ENCODE data around the gene C2. TPM values are rescaled to one million over a fixed set of nuclear protein-coding genes. Genes with fewer than 3 reads are reported as not detected.
"Not testable (repeated sequence)": the region's sequence is repeated elsewhere in the genome, so short reads cannot be mapped to it uniquely, and the experiment has no call there.

The C2 gene
- total RNA-seq, 1 experiment from 2014 or later = 0.66 TPM

DNA sequence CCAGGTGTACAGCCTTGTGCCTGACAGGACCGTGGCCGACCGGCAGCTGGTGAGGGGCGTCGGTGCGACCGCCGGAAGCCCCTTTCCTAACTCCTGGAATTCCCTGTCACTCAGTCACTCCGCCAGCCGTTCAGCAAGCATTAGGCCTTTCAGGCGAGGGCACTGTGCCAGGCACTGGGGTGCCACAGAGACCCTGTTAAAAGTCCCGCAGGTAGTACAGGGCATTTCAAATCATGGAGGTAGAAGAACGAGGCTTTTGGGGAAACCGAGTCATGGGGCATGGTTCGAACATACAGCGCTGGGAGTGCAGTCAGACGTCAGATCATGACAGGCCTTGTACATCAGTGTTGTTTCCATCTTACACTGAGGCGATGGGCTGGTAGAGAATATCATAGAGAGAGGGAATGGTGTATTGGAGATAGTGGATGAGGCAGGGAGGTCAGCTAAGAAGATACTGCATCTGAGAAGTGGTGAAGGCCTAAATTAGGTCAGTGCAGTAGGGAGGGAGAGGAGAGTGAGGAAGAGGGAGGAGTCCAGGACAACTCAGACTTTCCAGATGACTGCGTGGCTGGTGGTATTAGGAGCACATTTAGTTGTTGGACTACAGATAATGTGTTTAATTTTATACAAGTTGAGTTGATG lies 45.3 kb downstream of the C2 start:
- no peak overlapping the region for H3K4ac ChIP-seq (ENCODE audit: low read depth, low read length)
- no peak overlapping the region for H2BK20ac ChIP-seq (ENCODE audit: low read depth, low read length, poor library complexity, severe bottlenecking)
- no peak overlapping the region for H3K18ac ChIP-seq (ENCODE audit: insufficient read length, low read depth, low read length)
- no peaks in the 10 kb centered on the region for H3K79me1 ChIP-seq (ENCODE audit: insufficient read depth, low read depth, low read length, poor library complexity, severe bottlenecking)
- H3K27me3 ChIP-seq (ENCODE audit: insufficient read depth, low read length) = no peaks in the 10 kb centered on the region
- no peak overlapping the region for H3K27ac ChIP-seq (ENCODE audit: insufficient read length, low read depth, low read length)
- WGBS (ENCODE audit: extremely low coverage, insufficient read length, low lambda C conversion rate) = no CpG with 5 or more reads among the region's 19 CpGs
- H3K56ac ChIP-seq (ENCODE audit: insufficient read length, low read depth, low read length) = no peak overlapping the region
- Mint-ChIP-seq H3K36me3 (ENCODE audit: insufficient read depth in 1 of 3, low read depth in 3 of 3) (peaks cover 25 to 54% (median 49%) of the 10 kb centered on the region in 3 experiments), H3K9me3 (peaks cover 6 to 13% of the 10 kb centered on the region in 2 experiments), H3K4me1 (peaks cover 8 to 11% of the 10 kb centered on the region in 2 experiments), H3K4me3 (peak overlapping the region; percentile 91 to 97), H3K27ac (peak overlapping the region; percentile 100; a peak in 6 of 7 replicates), H3K27me3 (ENCODE audit: low read depth) (no peaks in the 10 kb centered on the region; the same call in 1 of the 2 replicates)
- H4K5ac ChIP-seq (ENCODE audit: insufficient read length, low read depth, low read length) = no peak overlapping the region
- H3K23me2 ChIP-seq (ENCODE audit: insufficient read length, low read depth, low read length, poor library complexity, severe bottlenecking) = peaks cover 6% of the 10 kb centered on the region
- TF ChIP-seq, protein P1, sequence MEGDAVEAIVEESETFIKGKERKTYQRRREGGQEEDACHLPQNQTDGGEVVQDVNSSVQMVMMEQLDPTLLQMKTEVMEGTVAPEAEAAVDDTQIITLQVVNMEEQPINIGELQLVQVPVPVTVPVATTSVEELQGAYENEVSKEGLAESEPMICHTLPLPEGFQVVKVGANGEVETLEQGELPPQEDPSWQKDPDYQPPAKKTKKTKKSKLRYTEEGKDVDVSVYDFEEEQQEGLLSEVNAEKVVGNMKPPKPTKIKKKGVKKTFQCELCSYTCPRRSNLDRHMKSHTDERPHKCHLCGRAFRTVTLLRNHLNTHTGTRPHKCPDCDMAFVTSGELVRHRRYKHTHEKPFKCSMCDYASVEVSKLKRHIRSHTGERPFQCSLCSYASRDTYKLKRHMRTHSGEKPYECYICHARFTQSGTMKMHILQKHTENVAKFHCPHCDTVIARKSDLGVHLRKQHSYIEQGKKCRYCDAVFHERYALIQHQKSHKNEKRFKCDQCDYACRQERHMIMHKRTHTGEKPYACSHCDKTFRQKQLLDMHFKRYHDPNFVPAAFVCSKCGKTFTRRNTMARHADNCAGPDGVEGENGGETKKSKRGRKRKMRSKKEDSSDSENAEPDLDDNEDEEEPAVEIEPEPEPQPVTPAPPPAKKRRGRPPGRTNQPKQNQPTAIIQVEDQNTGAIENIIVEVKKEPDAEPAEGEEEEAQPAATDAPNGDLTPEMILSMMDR (conservative IDR thresholded peaks at IDR 0.05) = no peak
- no peaks in the 10 kb centered on the region for H3K9me3 ChIP-seq (ENCODE audit: control insufficient read depth, low read depth, low read length)
- peak overlapping the region; percentile 20 for H3K9ac ChIP-seq (ENCODE audit: extremely low read depth, insufficient read length, low read length)
- no peak overlapping the region for H4K8ac ChIP-seq (replicated peaks; ENCODE audit: insufficient read length, low read depth, low read length)
- H4K20me1 ChIP-seq (ENCODE audit: control insufficient read depth, insufficient read depth, insufficient read length) = no peaks in the 10 kb centered on the region
- H2BK15ac ChIP-seq (ENCODE audit: low read depth, low read length) = no peak overlapping the region
- H3T11ph ChIP-seq (ENCODE audit: low read length) = no peak overlapping the region
- no peak overlapping the region for H3K23ac ChIP-seq (ENCODE audit: insufficient read length, low read depth, low read length)
- H2AK5ac ChIP-seq (ENCODE audit: insufficient read length, low read length) = no peak overlapping the region
- H2BK5ac ChIP-seq (ENCODE audit: insufficient read length, low read length) = no peak overlapping the region
- H3K14ac ChIP-seq (ENCODE audit: insufficient read depth, low read length) = no peak overlapping the region
- no peak for DNase-seq
- no peak overlapping the region for H2BK120ac ChIP-seq (ENCODE audit: low read depth, low read length, poor library complexity, severe bottlenecking)
- no peak overlapping the region for H2BK12ac ChIP-seq (ENCODE audit: insufficient read length, low read depth, low read length)
- H2AFZ ChIP-seq (ENCODE audit: low read length) = no peak overlapping the region
- H3K79me2 ChIP-seq (ENCODE audit: insufficient read depth, low read length) = no peaks in the 10 kb centered on the region; the same call in 1 of the 2 replicates
- H3K4me2 ChIP-seq (ENCODE audit: insufficient read depth, insufficient read length, low read length) = peak overlapping the region; percentile 94
- H4K91ac ChIP-seq (ENCODE audit: insufficient read length, low read depth, low read length) = no peak overlapping the region
- H3K4me1 ChIP-seq (ENCODE audit: insufficient read depth, low read length) = peaks cover 3% of the 10 kb centered on the region; the same call in 1 of the 2 replicates

DNA sequence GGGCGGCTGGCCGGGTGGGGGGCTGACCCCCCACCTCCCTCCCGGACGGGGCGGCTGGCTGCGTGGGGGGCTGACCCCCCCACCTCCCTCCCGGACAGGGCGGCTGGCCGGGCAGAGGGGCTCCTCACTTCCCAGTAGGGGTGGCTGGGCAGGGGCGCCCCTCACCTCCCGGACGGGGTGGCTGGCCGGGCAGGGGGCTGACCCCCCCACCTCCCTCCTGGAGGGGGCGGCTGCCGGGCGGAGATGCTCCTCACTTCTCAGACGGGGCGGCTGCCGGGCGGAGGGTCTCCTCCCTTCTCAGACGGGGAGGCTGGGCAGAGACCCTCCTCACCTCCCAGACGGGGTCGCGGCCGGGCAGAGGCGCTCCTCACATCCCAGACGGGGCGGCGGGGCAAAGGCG lies 48.5 kb downstream of the C2 start:
- not testable (repeated sequence) for H3K4ac ChIP-seq (ENCODE audit: low read depth, low read length); H2AFZ ChIP-seq (ENCODE audit: low read length); H3K79me1 ChIP-seq (ENCODE audit: insufficient read depth, low read depth, low read length, poor library complexity, severe bottlenecking); H3K4me1 ChIP-seq (ENCODE audit: insufficient read depth, low read length); H2BK12ac ChIP-seq (ENCODE audit: insufficient read length, low read depth, low read length); H3K79me2 ChIP-seq (ENCODE audit: insufficient read depth, low read length); H3K27ac ChIP-seq (ENCODE audit: insufficient read length, low read depth, low read length); H3K23me2 ChIP-seq (ENCODE audit: insufficient read length, low read depth, low read length, poor library complexity, severe bottlenecking); H3K18ac ChIP-seq (ENCODE audit: insufficient read length, low read depth, low read length); H3K4me2 ChIP-seq (ENCODE audit: insufficient read depth, insufficient read length, low read length); H3K4me3 Mint-ChIP-seq; H2AK5ac ChIP-seq (ENCODE audit: insufficient read length, low read length); H3K27me3 Mint-ChIP-seq (ENCODE audit: low read depth); H2BK120ac ChIP-seq (ENCODE audit: low read depth, low read length, poor library complexity, severe bottlenecking); H4K91ac ChIP-seq (ENCODE audit: insufficient read length, low read depth, low read length); H2BK5ac ChIP-seq (ENCODE audit: insufficient read length, low read length); H4K8ac ChIP-seq (replicated peaks; ENCODE audit: insufficient read length, low read depth, low read length); H3K27ac Mint-ChIP-seq; H3K56ac ChIP-seq (ENCODE audit: insufficient read length, low read depth, low read length); H3K27me3 ChIP-seq (ENCODE audit: insufficient read depth, low read length); H4K20me1 ChIP-seq (ENCODE audit: control insufficient read depth, insufficient read depth, insufficient read length); H2BK20ac ChIP-seq (ENCODE audit: low read depth, low read length, poor library complexity, severe bottlenecking); H3K9ac ChIP-seq (ENCODE audit: extremely low read depth, insufficient read length, low read length); H3K9me3 ChIP-seq (ENCODE audit: control insufficient read depth, low read depth, low read length); H2BK15ac ChIP-seq (ENCODE audit: low read depth, low read length); H3K14ac ChIP-seq (ENCODE audit: insufficient read depth, low read length); H3T11ph ChIP-seq (ENCODE audit: low read length); H3K23ac ChIP-seq (ENCODE audit: insufficient read length, low read depth, low read length); DNase-seq; H4K5ac ChIP-seq (ENCODE audit: insufficient read length, low read depth, low read length)
- H3K9me3 Mint-ChIP-seq = peaks cover 6 to 13% of the 10 kb centered on the region in 2 experiments
- H3K36me3 Mint-ChIP-seq (ENCODE audit: insufficient read depth in 1 of 3, low read depth in 3 of 3) = peaks cover 13 to 36% (median 29%) of the 10 kb centered on the region in 3 experiments
- WGBS (ENCODE audit: extremely low coverage, insufficient read length, low lambda C conversion rate) = no CpG with 5 or more reads among the region's 30 CpGs
- peaks cover 8 to 11% of the 10 kb centered on the region in 2 experiments for H3K4me1 Mint-ChIP-seq

All from H9 (cell line).